ENCODE results near the gene RALGAPA2. TPM values are rescaled to one million over a fixed set of nuclear protein-coding genes. Genes with fewer than 3 reads are reported as not detected.

The RALGAPA2 gene
- polyA plus RNA-seq, 1 of the 3 experiments (the other 2 are of a cell fraction), result 1.0 TPM

- Histone ChIP-seq H3K4me3 (ENCODE audit: low read depth in 2 of 2, low read length in 1 of 2) (no peak overlapping the region), H3K4me2 (no peak overlapping the region), H2AFZ (ENCODE audit: low read depth) (no peak overlapping the region), H3K27me3 (ENCODE audit: insufficient read depth) (no peaks in the 10 kb centered on the region), H3F3A (replicated peaks; ENCODE audit: insufficient read depth) (no peaks in the 10 kb centered on the region), H3K27ac (ENCODE audit: low read depth in 2 of 2, low read length in 1 of 2) (no peak overlapping the region), H3K9me2 (no peaks in the 10 kb centered on the region), H3K79me2 (ENCODE audit: insufficient read depth) (no peaks in the 10 kb centered on the region), H3K36me3 (replicated peaks in 1 of 2; ENCODE audit: control insufficient read depth in 1 of 2, insufficient read depth in 2 of 2, low read length in 1 of 2) (no peaks in the 10 kb centered on the region), H3K9ac (no peak overlapping the region), H3K9me3 (no peaks in the 10 kb centered on the region), H4K20me1 (ENCODE audit: insufficient read depth) (no peaks in the 10 kb centered on the region), H3K4me1 (ENCODE audit: control insufficient read depth in 1 of 2, insufficient read depth in 2 of 2, low read depth in 1 of 2, low read length in 1 of 2) (no peaks in the 10 kb centered on the region; a peak in 1 of 4 replicates)
- POLR2A ChIA-PET, result no interaction called here
- no peak for DNase-seq
- 92% methylated on average over 1 of the region's 1 CpG for WGBS (ENCODE audit: low lambda C conversion rate)
- TF ChIP-seq PBX3 (IDR thresholded peaks at IDR 0.05), result no peak
- TF ChIP-seq GABPA (IDR thresholded peaks at IDR 0.05; ENCODE audit: low read depth), result no peak
- no peak for TF ChIP-seq CTCF (IDR thresholded peaks at IDR 0.05)
- no peak for TF ChIP-seq ELF1 (IDR thresholded peaks at IDR 0.05)
- CTCF ChIA-PET, result no interaction called here
These were observed 190.7 kb downstream of the RALGAPA2 start for GRCh38 chr20:20521736-20522135.

GRCh38 chr20:20520776-20521175 is 191.7 kb downstream of the RALGAPA2 start:
- H3K79me2 ChIP-seq (ENCODE audit: insufficient read depth), result no peaks in the 10 kb centered on the region
- POLR2A ChIA-PET, result no interaction called here
- CTCF ChIA-PET, result no interaction called here
- no peaks in the 10 kb centered on the region for H4K20me1 ChIP-seq (ENCODE audit: insufficient read depth)
- H2AFZ ChIP-seq (ENCODE audit: low read depth), result no peak overlapping the region
- H3K4me2 ChIP-seq, result no peak overlapping the region
- H3K36me3 ChIP-seq (replicated peaks in 1 of 2; ENCODE audit: control insufficient read depth in 1 of 2, insufficient read depth in 2 of 2, low read length in 1 of 2), result no peaks in the 10 kb centered on the region
- TF ChIP-seq JUND (IDR thresholded peaks at IDR 0.05) (no peak), USF2 (IDR thresholded peaks at IDR 0.05; ENCODE audit: borderline replicate concordance, low read depth, low read length) (no peak), FOXJ3 (CRISPR knock-in tag; IDR thresholded peaks at IDR 0.05) (no peak), RXRA (IDR thresholded peaks at IDR 0.05; ENCODE audit: borderline replicate concordance, low read depth) (no peak), GATA2 (CRISPR knock-in tag; IDR thresholded peaks at IDR 0.05) (no peak), MEF2A (IDR thresholded peaks at IDR 0.05; ENCODE audit: borderline replicate concordance, low read depth) (no peak), CHD2 (IDR thresholded peaks at IDR 0.05; ENCODE audit: low read length, partially characterized antibody) (no peak), GABPA (IDR thresholded peaks at IDR 0.05; ENCODE audit: low read depth) (no peak), NRF1 (IDR thresholded peaks at IDR 0.05; ENCODE audit: low read depth, low read length) (no peak), NFIC (IDR thresholded peaks at IDR 0.05; ENCODE audit: borderline replicate concordance) (no peak), TEAD4 (IDR thresholded peaks at IDR 0.05; ENCODE audit: borderline replicate concordance, insufficient read depth) (no peak), IRF3 (IDR thresholded peaks at IDR 0.05; ENCODE audit: low read depth, low read length) (no peak), FOXM1 (IDR thresholded peaks at IDR 0.05; ENCODE audit: low read depth) (no peak), SMC3 (IDR thresholded peaks at IDR 0.05; ENCODE audit: low read depth, low read length) (no peak), TAF1 (IDR thresholded peaks at IDR 0.05; ENCODE audit: borderline replicate concordance, low read depth, low read length) (no peak), RCOR1 (IDR thresholded peaks at IDR 0.05; ENCODE audit: low read length) (no peak)
- no peak overlapping the region for H3K9ac ChIP-seq
- H3F3A ChIP-seq (replicated peaks; ENCODE audit: insufficient read depth), result no peaks in the 10 kb centered on the region
- no peaks in the 10 kb centered on the region for H3K9me3 ChIP-seq
- no peak overlapping the region for H3K4me3 ChIP-seq (ENCODE audit: low read depth in 2 of 2, low read length in 1 of 2)
- 89% methylated on average over 5 of the region's 5 CpGs for WGBS (ENCODE audit: low lambda C conversion rate)
- no peaks in the 10 kb centered on the region for H3K9me2 ChIP-seq
- no peaks in the 10 kb centered on the region; a peak in 1 of 4 replicates for H3K4me1 ChIP-seq (ENCODE audit: control insufficient read depth in 1 of 2, insufficient read depth in 2 of 2, low read depth in 1 of 2, low read length in 1 of 2)
- no peak for DNase-seq
- H3K27me3 ChIP-seq (ENCODE audit: insufficient read depth), result no peaks in the 10 kb centered on the region
- H3K27ac ChIP-seq (ENCODE audit: low read depth in 2 of 2, low read length in 1 of 2), result no peak overlapping the region
